ENCODE results near the gene WDR3.

DNA sequence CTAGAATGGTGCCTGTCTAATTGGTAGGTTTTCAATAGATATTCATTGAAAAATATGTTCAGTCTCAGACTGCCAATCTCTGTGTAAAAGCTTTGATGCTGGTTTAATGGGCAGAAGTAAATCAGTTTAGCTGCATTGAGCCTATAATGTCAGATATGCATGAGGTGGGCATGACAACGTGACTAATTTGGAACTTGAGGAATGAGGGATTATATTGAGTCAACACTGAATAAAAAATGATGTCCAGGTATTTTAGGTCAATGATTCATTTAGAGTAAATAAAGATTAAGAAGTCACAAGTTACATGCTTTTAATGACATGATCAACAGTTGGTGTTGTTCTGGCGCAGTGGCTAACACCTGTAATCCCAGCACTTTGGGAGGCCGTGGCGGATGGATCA, 3.0 kb downstream of the WDR3 start:
- TF ChIP-seq, protein P1, sequence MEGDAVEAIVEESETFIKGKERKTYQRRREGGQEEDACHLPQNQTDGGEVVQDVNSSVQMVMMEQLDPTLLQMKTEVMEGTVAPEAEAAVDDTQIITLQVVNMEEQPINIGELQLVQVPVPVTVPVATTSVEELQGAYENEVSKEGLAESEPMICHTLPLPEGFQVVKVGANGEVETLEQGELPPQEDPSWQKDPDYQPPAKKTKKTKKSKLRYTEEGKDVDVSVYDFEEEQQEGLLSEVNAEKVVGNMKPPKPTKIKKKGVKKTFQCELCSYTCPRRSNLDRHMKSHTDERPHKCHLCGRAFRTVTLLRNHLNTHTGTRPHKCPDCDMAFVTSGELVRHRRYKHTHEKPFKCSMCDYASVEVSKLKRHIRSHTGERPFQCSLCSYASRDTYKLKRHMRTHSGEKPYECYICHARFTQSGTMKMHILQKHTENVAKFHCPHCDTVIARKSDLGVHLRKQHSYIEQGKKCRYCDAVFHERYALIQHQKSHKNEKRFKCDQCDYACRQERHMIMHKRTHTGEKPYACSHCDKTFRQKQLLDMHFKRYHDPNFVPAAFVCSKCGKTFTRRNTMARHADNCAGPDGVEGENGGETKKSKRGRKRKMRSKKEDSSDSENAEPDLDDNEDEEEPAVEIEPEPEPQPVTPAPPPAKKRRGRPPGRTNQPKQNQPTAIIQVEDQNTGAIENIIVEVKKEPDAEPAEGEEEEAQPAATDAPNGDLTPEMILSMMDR (IDR thresholded peaks at IDR 0.05): no peak
- no peak for TF ChIP-seq POLR2A (IDR thresholded peaks at IDR 0.05)

Data from heart left ventricle (tissue), 13 donors.